Keratinocyte (primary cell): Measurements from ENCODE around the gene TNFRSF14. TPM values are rescaled to one million over a fixed set of nuclear protein-coding genes. Genes with fewer than 3 reads are reported as not detected.

Experiments
- DNase-seq: peaks from one replicate; pipeline ENCODE4 v3.0.0-alpha.2; 2011; ENCODE audit warnings: low read depth, missing footprints, low spot score
- FAIRE-seq: peaks from 2 replicates; lab custom pipeline; 2011; peaks lifted over from hg19 to GRCh38; lab: Jason Lieb, UNC
- H2AFZ ChIP-seq: 2 replicates; pipeline ENCODE4 v1.6.0; 2012; ENCODE audit warnings: low read length, control low read depth, inconsistent platforms; ENCODE audit not compliant: control insufficient read depth
- H3K27ac ChIP-seq: 2 replicates; pipeline ENCODE4 v1.5.1; 2011; ENCODE audit warnings: low read length; ENCODE audit not compliant: control insufficient read depth, insufficient read depth
- H3K27me3 ChIP-seq: 3 replicates; pipeline ENCODE4 v1.6.0; 2011; ENCODE audit warnings: low read length; ENCODE audit not compliant: control insufficient read depth, insufficient read depth; ENCODE audit errors: extremely low read depth
- H3K36me3 ChIP-seq, 2 experiments: 2 replicates in 1 of 2; 3 replicates in 1 of 2; pipeline ENCODE4 v1.5.1; 2011; ENCODE audit warnings: low read length in 2 of 2, mild to moderate bottlenecking in 1 of 2; ENCODE audit not compliant: control insufficient read depth in 2 of 2, insufficient read depth in 2 of 2; ENCODE audit errors: extremely low read depth in 1 of 2
- H3K4me1 ChIP-seq: 3 replicates; pipeline ENCODE4 v1.5.1; 2011; ENCODE audit warnings: low read length; ENCODE audit not compliant: control insufficient read depth, insufficient read depth; ENCODE audit errors: extremely low read depth
- H3K4me2 ChIP-seq: 3 replicates; pipeline ENCODE4 v1.6.0; 2011; ENCODE audit warnings: low read depth, low read length; ENCODE audit not compliant: control insufficient read depth, insufficient read depth; ENCODE audit errors: extremely low read depth
- H3K4me3 ChIP-seq, 3 experiments: fragments of 200-600 bp in 1 of 3; sonication (generic) in 1 of 3; 2 replicates in 2 of 3; 3 replicates in 1 of 3; pipeline ENCODE4 v1.5.1; 2011 to 2016; ENCODE audit warnings: low read length in 3 of 3, mild to moderate bottlenecking in 3 of 3, control low read depth in 2 of 3, inconsistent platforms in 1 of 3, low read depth in 1 of 3, mixed read lengths in 1 of 3, mixed run types in 1 of 3, moderate library complexity in 1 of 3; ENCODE audit not compliant: control insufficient read depth in 2 of 3, insufficient read depth in 2 of 3; ENCODE audit errors: extremely low read depth in 1 of 3
- H3K79me2 ChIP-seq: 2 replicates; pipeline ENCODE4 v1.6.0; 2012; ENCODE audit warnings: low read length; ENCODE audit not compliant: control insufficient read depth, insufficient read depth
- H3K9ac ChIP-seq: 3 replicates; pipeline ENCODE4 v1.6.0; 2011; ENCODE audit warnings: low read length; ENCODE audit not compliant: control insufficient read depth, insufficient read depth; ENCODE audit errors: extremely low read depth
- H3K9me1 ChIP-seq: 3 replicates; pipeline ENCODE4 v1.6.0; 2011; ENCODE audit warnings: low read length; ENCODE audit not compliant: control insufficient read depth, insufficient read depth; ENCODE audit errors: extremely low read depth
- H3K9me3 ChIP-seq: 2 replicates; pipeline ENCODE4 v1.5.1; 2012; ENCODE audit warnings: low read depth, low read length; ENCODE audit not compliant: control insufficient read depth
- H4K20me1 ChIP-seq: 3 replicates; pipeline ENCODE4 v1.6.0; 2011; ENCODE audit warnings: low read length; ENCODE audit not compliant: control insufficient read depth, insufficient read depth; ENCODE audit errors: extremely low read depth
- EZH2 ChIP-seq: IDR thresholded peaks from one replicate; pipeline ENCODE4 v1.6.1; 2012; ENCODE audit warnings: inconsistent platforms, mild to moderate bottlenecking, low read length, moderate library complexity
- dilution Hi-C: fragments of 300-500 bp; cut with MboI; formaldehyde crosslinking; loops from one replicate; pipeline ENCODE4 v1.7.0; 2020; ENCODE audit warnings: low sequenced_read_pairs; ENCODE audit not compliant: extremely low pct_ligation_motif_present
- polyA plus RNA-seq, 5 experiments: library from polyadenylated mRNA; depleted of rRNA in 3 of 5; stranded (reverse) in 3 of 5; stranded (forward) in 1 of 5; unstranded in 1 of 5; fragments of >200 nt; gene quantifications; 1 replicate in 1 of 5; 2 replicates in 3 of 5; 3 replicates in 1 of 5; pipeline versions ENCODE4 v1.2.1 to v1.2.3, GENCODE V29; 2011 to 2012; ENCODE audit warnings: missing spikeins in 2 of 5, low read depth in 1 of 5, low replicate concordance in 1 of 5
- TF ChIP-seq, protein P1 (sequence below), 3 experiments: IDR thresholded peaks in 1 of 3; conservative IDR thresholded peaks in 1 of 3; optimal IDR thresholded peaks in 1 of 3; 2 replicates in 2 of 3; 3 replicates in 1 of 3; pipeline versions ENCODE3 to v1.5.1; 2011; ENCODE audit warnings: low read length in 3 of 3, mild to moderate bottlenecking in 3 of 3, moderate library complexity in 2 of 3, control low read depth in 1 of 3, inconsistent platforms in 1 of 3; ENCODE audit not compliant: insufficient read depth in 2 of 3; ENCODE audit errors: extremely low read depth in 1 of 3

TNFRSF14 gene
- polyA plus RNA-seq, 1 donor (not counting 4 experiments of a cell fraction or from before 2014, with no cell fraction given) = 5.2 TPM

DNA sequence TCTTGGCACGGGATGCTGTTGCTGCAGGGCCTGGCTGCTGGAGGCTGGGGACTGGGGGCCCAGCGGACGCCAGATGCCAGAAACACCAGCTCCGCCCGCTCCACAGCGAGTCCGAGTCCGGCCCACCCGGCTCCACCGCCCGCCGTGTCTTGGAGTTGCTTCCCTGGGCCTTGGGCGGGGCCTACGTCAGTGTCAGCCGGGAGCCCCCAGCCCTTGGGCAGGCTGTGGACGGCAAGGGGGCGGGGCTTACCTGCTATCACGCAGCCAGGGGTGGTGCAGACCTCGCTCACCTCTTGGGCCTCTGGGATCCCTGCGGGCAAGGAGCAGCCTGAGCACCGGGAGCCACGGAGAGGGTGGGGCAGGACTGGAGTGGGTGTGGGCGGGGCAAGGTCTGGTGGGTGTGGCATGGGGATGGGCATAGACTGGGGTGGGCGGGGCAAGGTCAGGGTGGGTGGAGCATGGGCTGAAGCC lies 54.9 kb downstream of the TNFRSF14 start:
- no peaks in the 10 kb centered on the region for H3K9me3 ChIP-seq
- no peaks in the 10 kb centered on the region for H3K4me1 ChIP-seq
- DNase-seq (no peak), FAIRE-seq (no peak)
- no peaks in the 10 kb centered on the region for H3K36me3 ChIP-seq
- no peaks in the 10 kb centered on the region for H3K79me2 ChIP-seq
- dilution Hi-C loops = no loop called here
- no peaks in the 10 kb centered on the region for H4K20me1 ChIP-seq
- H3K9ac ChIP-seq = no peak overlapping the region
- no peak overlapping the region for H3K4me3 ChIP-seq
- TF ChIP-seq, protein P1, sequence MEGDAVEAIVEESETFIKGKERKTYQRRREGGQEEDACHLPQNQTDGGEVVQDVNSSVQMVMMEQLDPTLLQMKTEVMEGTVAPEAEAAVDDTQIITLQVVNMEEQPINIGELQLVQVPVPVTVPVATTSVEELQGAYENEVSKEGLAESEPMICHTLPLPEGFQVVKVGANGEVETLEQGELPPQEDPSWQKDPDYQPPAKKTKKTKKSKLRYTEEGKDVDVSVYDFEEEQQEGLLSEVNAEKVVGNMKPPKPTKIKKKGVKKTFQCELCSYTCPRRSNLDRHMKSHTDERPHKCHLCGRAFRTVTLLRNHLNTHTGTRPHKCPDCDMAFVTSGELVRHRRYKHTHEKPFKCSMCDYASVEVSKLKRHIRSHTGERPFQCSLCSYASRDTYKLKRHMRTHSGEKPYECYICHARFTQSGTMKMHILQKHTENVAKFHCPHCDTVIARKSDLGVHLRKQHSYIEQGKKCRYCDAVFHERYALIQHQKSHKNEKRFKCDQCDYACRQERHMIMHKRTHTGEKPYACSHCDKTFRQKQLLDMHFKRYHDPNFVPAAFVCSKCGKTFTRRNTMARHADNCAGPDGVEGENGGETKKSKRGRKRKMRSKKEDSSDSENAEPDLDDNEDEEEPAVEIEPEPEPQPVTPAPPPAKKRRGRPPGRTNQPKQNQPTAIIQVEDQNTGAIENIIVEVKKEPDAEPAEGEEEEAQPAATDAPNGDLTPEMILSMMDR (optimal IDR thresholded peaks at IDR 0.05 in 1 of 3, IDR thresholded peaks at IDR 0.05 in 1 of 3, conservative IDR thresholded peaks at IDR 0.05 in 1 of 3; ENCODE audit: extremely low read depth in 1 of 3, insufficient read depth in 2 of 3, low read length in 3 of 3) = no peak
- no peak for TF ChIP-seq EZH2
- H3K27me3 ChIP-seq = no peaks in the 10 kb centered on the region
- H3K4me2 ChIP-seq = no peak overlapping the region
- H3K9me1 ChIP-seq = no peaks in the 10 kb centered on the region
- no peak overlapping the region for H2AFZ ChIP-seq
- no peak overlapping the region for H3K27ac ChIP-seq

DNA sequence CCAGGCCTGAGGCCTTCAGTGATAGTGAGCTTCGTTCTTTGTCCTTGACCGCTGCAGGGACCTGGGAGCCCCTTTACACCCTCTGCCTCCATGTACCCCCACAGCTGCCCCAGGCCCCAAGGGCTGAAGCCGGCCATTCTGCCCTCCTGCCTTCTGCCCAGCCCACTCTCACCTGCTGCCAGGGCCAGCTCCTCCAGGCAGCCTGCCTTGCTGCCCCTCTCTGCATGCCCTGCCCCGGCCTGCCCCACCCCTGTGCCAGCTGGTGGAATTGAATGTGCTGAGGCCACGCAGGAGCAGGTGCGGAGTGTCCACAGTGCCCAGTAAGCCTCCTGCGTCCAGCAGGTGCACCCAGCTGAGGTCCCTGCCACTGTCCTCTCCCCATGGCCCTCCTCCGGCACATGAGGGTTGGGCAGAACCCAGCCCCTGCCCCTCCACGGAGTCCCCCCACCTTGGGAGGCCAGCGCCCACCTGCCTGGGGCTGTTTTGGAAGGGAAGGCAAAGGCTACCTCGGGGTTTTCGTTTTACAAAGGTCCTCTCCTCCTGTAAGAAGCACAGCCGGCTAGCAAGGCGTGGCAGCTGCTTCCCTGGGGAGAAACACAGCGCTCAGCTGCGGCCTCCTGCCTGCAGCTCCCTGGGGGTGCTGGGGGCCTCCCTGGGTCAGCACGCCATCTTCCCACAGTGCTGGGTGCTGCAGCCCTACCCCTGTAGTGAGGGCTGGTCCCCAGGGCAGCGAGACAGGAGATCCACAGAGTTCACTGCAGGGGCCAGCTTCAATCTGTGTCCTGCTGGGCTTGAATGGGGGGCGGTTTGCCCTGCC lies 55.7 kb downstream of the TNFRSF14 start:
- no peak for FAIRE-seq

More for the DNA sequence above, 55.7 kb downstream of the TNFRSF14 start:
- Histone ChIP-seq H3K9ac (no peak overlapping the region), H3K9me1 (no peaks in the 10 kb centered on the region), H3K4me3 (no peak overlapping the region), H3K27ac (no peak overlapping the region), H4K20me1 (no peaks in the 10 kb centered on the region), H3K36me3 (no peaks in the 10 kb centered on the region), H3K27me3 (no peaks in the 10 kb centered on the region), H3K79me2 (no peaks in the 10 kb centered on the region), H2AFZ (no peak overlapping the region), H3K4me2 (no peak overlapping the region), H3K4me1 (no peaks in the 10 kb centered on the region), H3K9me3 (no peaks in the 10 kb centered on the region)
- DNase-seq = no peak
- dilution Hi-C loops = no loop called here
- no peak for TF ChIP-seq EZH2
- TF ChIP-seq, protein P1 (optimal IDR thresholded peaks at IDR 0.05 in 1 of 3, IDR thresholded peaks at IDR 0.05 in 1 of 3, conservative IDR thresholded peaks at IDR 0.05 in 1 of 3; ENCODE audit: extremely low read depth in 1 of 3, insufficient read depth in 2 of 3, low read length in 3 of 3) = no peak
